GM12878 (cell line): Measurements from ENCODE around the gene KAZN. TPM values are rescaled to one million over a fixed set of nuclear protein-coding genes. Genes with fewer than 3 reads are reported as not detected.

Experiments used
- ATF2 ChIP-seq: IDR thresholded peaks from 2 replicates; pipeline ENCODE4 v1.6.1; 2012; ENCODE audit warnings: low read length, inconsistent platforms
- ATF7 ChIP-seq: fragments of 450-650 bp; IDR thresholded peaks from 2 replicates; pipeline ENCODE4 v1.6.1; 2016; ENCODE audit warnings: low read depth, mild to moderate bottlenecking
- CBFB ChIP-seq: IDR thresholded peaks from 2 replicates; pipeline ENCODE4 v1.6.1; 2016; ENCODE audit warnings: antibody characterized with exemption, low read depth
- EZH2 ChIP-seq: IDR thresholded peaks from 2 replicates; pipeline ENCODE4 v1.6.1; 2012; ENCODE audit warnings: low read depth, mild to moderate bottlenecking, control low read depth, inconsistent platforms, low read length, borderline replicate concordance; ENCODE audit not compliant: control insufficient read depth
- FOXM1 ChIP-seq: IDR thresholded peaks from 2 replicates; pipeline ENCODE4 v1.6.1; 2012; ENCODE audit warnings: low read depth, mild to moderate bottlenecking, inconsistent platforms, low read length, moderate library complexity
- HDAC6 ChIP-seq: fragments of 200-600 bp; sonication (generic); IDR thresholded peaks from one replicate; pipeline ENCODE4 v1.8.0; 2017; ENCODE audit warnings: antibody characterized with exemption; ENCODE audit not compliant: unreplicated experiment
- HDGF ChIP-seq: fragments of 450-650 bp; IDR thresholded peaks from 2 replicates; pipeline ENCODE4 v1.6.1; 2016; ENCODE audit warnings: antibody characterized with exemption
- HSF1 ChIP-seq: fragments of 150-350 bp; IDR thresholded peaks from 2 replicates; pipeline ENCODE4 v1.6.1; 2014; ENCODE audit warnings: mild to moderate bottlenecking, low read depth, low read length
- JUNB ChIP-seq: IDR thresholded peaks from 2 replicates; pipeline ENCODE4 v1.6.1; 2016; ENCODE audit warnings: antibody characterized with exemption, mild to moderate bottlenecking
- NFYA ChIP-seq: IDR thresholded peaks from 2 replicates; pipeline ENCODE4 v1.6.1; 2011; ENCODE audit warnings: low read depth, mild to moderate bottlenecking, low read length, improper control_type of control experiment, borderline replicate concordance
- NKRF ChIP-seq: fragments of 450-650 bp; conservative IDR thresholded peaks from 2 replicates; pipeline ENCODE4 v1.6.1; 2017; ENCODE audit warnings: mild to moderate bottlenecking, moderate library complexity
- PAX5 ChIP-seq: IDR thresholded peaks from 2 replicates; pipeline ENCODE4 v1.6.1; 2011; ENCODE audit warnings: low read depth, low read length, borderline replicate concordance
- PBX3 ChIP-seq: IDR thresholded peaks from 2 replicates; pipeline ENCODE4 v1.6.1; 2011; ENCODE audit warnings: mild to moderate bottlenecking, low read depth, low read length, moderate library complexity; ENCODE audit not compliant: insufficient replicate concordance
- PKNOX1 ChIP-seq: fragments of 450-650 bp; IDR thresholded peaks from 2 replicates; pipeline ENCODE4 v1.6.1; 2016; ENCODE audit warnings: mild to moderate bottlenecking
- PML ChIP-seq: IDR thresholded peaks from 2 replicates; pipeline ENCODE4 v1.6.1; 2012; ENCODE audit warnings: low read length, inconsistent platforms
- RELA ChIP-seq: fragments of 450-650 bp; IDR thresholded peaks from 2 replicates; pipeline ENCODE4 v1.8.0; 2014; ENCODE audit warnings: borderline replicate concordance; ENCODE audit not compliant: partially characterized antibody
- RELB ChIP-seq: fragments of 450-650 bp; IDR thresholded peaks from 2 replicates; pipeline ENCODE4 v1.6.1; 2017; ENCODE audit warnings: low read depth, mild to moderate bottlenecking, moderate library complexity
- RUNX3 ChIP-seq: IDR thresholded peaks from 2 replicates; pipeline ENCODE4 v1.6.1; 2012; ENCODE audit warnings: low read length, inconsistent platforms
- SMC3 ChIP-seq: IDR thresholded peaks from 2 replicates; pipeline ENCODE4 v1.6.1; 2011; ENCODE audit warnings: low read length, improper control_type of control experiment, borderline replicate concordance
- SREBF2 ChIP-seq: IDR thresholded peaks from 2 replicates; pipeline ENCODE4 v1.6.1; 2012; ENCODE audit warnings: mild to moderate bottlenecking, low read length
- STAT3 ChIP-seq: IDR thresholded peaks from 2 replicates; pipeline ENCODE4 v1.6.1; 2011; ENCODE audit warnings: low read depth, low read length, improper control_type of control experiment
- SUZ12 ChIP-seq: fragments of 200-600 bp; sonication (generic); IDR thresholded peaks from one replicate; pipeline ENCODE4 v1.6.1; 2018; ENCODE audit warnings: antibody characterized with exemption, mild to moderate bottlenecking; ENCODE audit not compliant: unreplicated experiment
- TCF12 ChIP-seq: IDR thresholded peaks from 2 replicates; pipeline ENCODE4 v1.6.1; 2011; ENCODE audit warnings: low read depth, mild to moderate bottlenecking, low read length
- ZNF384 ChIP-seq: IDR thresholded peaks from 2 replicates; pipeline ENCODE4 v1.6.1; 2012; ENCODE audit warnings: low read depth, mild to moderate bottlenecking, low read length, improper control_type of control experiment, borderline replicate concordance
- polyA plus RNA-seq, 11 experiments: library from polyadenylated mRNA; depleted of rRNA in 4 of 11; unstranded in 6 of 11; stranded (reverse) in 5 of 11; fragments of >200 nt; fragmentation: Nextera tagmentation in 4 of 11; fragmentation: Illumina TruSeq in 1 of 11; extraction: Ambion mirVana in 4 of 11; extraction: Trizol in 1 of 11; gene quantifications; 1 replicate in 1 of 11; 2 replicates in 10 of 11; pipeline versions ENCODE4 v1.2.1 to v1.2.3, GENCODE V29; 2011 to 2016; ENCODE audit warnings: inconsistent platforms in 2 of 11, missing spikeins in 2 of 11, low read depth in 1 of 11
- total RNA-seq, 4 experiments: library from RNA; depleted of rRNA in 3 of 4; stranded (reverse); fragments of >200 nt in 3 of 4; fragmentation: Illumina TruSeq in 1 of 4; extraction: Trizol in 1 of 4; gene quantifications; 2 replicates each; pipeline versions ENCODE4 v1.2.1 to v1.2.3, GENCODE V29; 2013 to 2021

The KAZN gene
- total and polyA plus RNA-seq, 10 of the 15 experiments (the other 5 are each of a cell fraction or from before 2014, with no cell fraction given): 0.72 to 4.0 (median 1.2) TPM

- TF ChIP-seq SMC3 (no peak), ATF2 (no peak), HSF1 (no peak), SREBF2 (no peak), PKNOX1 (peak; percentile 64), RELA (peak; percentile 52), STAT3 (peak; percentile 76; the same call in 1 of the 2 replicates), PBX3 (peak; percentile 59), TCF12 (0 out of 2 replicates have a peak, but pooled peaks have one; percentile 60), JUNB (peak; percentile 29), ATF7 (no peak), SUZ12 (no peak), RELB (peak; percentile 72), FOXM1 (no peak), CBFB (peak; percentile 74), RUNX3 (peak; percentile 91), HDAC6 (no peak), PAX5 (no peak), EZH2 (no peak), PML (no peak), ZNF384 (peak; percentile 44; the same call in 1 of the 2 replicates), HDGF (no peak), NKRF (no peak), NFYA (no peak)
Observed at GRCh38 chr1:14599800-14600199, 1.3 kb downstream of the KAZN start (continued).
